CD4-positive, alpha-beta T cell treated with Interleukin-17A for 4 hours (primary cell): ENCODE results near the gene TRIP10.

Source experiments
- DNase-seq: peaks from one replicate; pipeline ENCODE4 v3.0.0-alpha.2; 2020; ENCODE audit warnings: mixed read lengths

TRIP10 gene

GRCh38 chr19:6712231-6712630 lies 27.2 kb upstream of the TRIP10 start:
- DNase-seq: no peak

- DNase-seq: no peak
These were observed 26.5 kb upstream of the TRIP10 start for GRCh38 chr19:6712692-6713670.

- no peak for DNase-seq
These were observed 25.4 kb upstream of the TRIP10 start for GRCh38 chr19:6713773-6714692.

GRCh38 chr19:6714749-6715555 lies 24.5 kb upstream of the TRIP10 start:
- no peak for DNase-seq

GRCh38 chr19:6716610-6716970 lies 22.9 kb upstream of the TRIP10 start:
- DNase-seq: no peak

- DNase-seq: no peak
These were observed 22.4 kb upstream of the TRIP10 start for GRCh38 chr19:6717036-6717435.

- no peak for DNase-seq
These were observed 22.0 kb upstream of the TRIP10 start for GRCh38 chr19:6717441-6717971.

GRCh38 chr19:6718111-6718740 lies 21.3 kb upstream of the TRIP10 start:
- DNase-seq: no peak

- DNase-seq: no peak
These were observed 20.5 kb upstream of the TRIP10 start for GRCh38 chr19:6718741-6719539.

GRCh38 chr19:6719540-6719861 lies 20.0 kb upstream of the TRIP10 start:
- DNase-seq: no peak

- no peak for DNase-seq
These were observed 19.5 kb upstream of the TRIP10 start for GRCh38 chr19:6719992-6720368.

- DNase-seq: no peak
These were observed 18.9 kb upstream of the TRIP10 start, which contains the start of gene C3 for GRCh38 chr19:6720369-6721137. C3 (minus strand) TSS chr19:6720650; CDS start chr19:6720589, 61 bp downstream.

GRCh38 chr19:6721138-6721474 lies 18.4 kb upstream of the TRIP10 start:
- no peak for DNase-seq

GRCh38 chr19:6721773-6722172 lies 17.7 kb upstream of the TRIP10 start:
- DNase-seq: no peak

GRCh38 chr19:6723108-6723618 lies 16.3 kb upstream of the TRIP10 start:
- DNase-seq: no peak

GRCh38 chr19:6723738-6724137 lies 15.7 kb upstream of the TRIP10 start:
- DNase-seq: no peak

- no peak for DNase-seq
These were observed 14.6 kb upstream of the TRIP10 start for GRCh38 chr19:6724631-6725492.

GRCh38 chr19:6725513-6726231 lies 13.8 kb upstream of the TRIP10 start:
- no peak for DNase-seq

GRCh38 chr19:6728346-6728745 lies 11.1 kb upstream of the TRIP10 start:
- no peak for DNase-seq
